EH (cell line): ENCODE results near the gene ZNF280D.

ENCODE experiments used
- DNase-seq: peaks from one replicate; pipeline ENCODE4 v3.0.0-alpha.2; 2015; ENCODE audit warnings: low read depth

ZNF280D gene

GRCh38 chr15:56631765-56632164 lies 101.5 kb downstream of the ZNF280D start:
- no peak for DNase-seq

GRCh38 chr15:56628893-56629532 lies 104.3 kb downstream of the ZNF280D start:
- DNase-seq = peak; percentile 5

GRCh38 chr15:56619887-56620286 lies 113.4 kb downstream of the ZNF280D start:
- no peak for DNase-seq

GRCh38 chr15:56617628-56618027 lies 115.7 kb downstream of the ZNF280D start:
- no peak for DNase-seq

- no peak for DNase-seq
Measured at GRCh38 chr15:56616551-56616950, 116.8 kb downstream of the ZNF280D start.

DNA sequence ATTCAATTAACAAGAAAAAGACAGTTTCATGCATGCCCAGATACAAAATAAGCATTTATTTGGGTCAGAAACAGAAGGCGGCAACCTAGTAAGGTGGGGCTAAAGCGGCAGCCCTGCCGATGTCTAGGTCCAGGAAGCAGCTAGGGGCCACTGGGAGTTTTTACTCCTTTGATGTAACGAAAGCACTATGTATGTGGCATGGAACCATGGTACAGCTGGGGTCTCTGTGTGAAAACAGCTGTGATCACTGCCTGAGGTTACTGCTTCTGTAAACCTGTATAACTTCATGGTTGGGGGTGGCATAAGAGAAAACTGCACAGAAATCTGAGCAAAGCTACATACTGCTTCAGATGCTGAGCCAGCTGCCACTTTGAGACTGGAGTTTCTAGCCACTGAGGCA lies 119.5 kb downstream of the ZNF280D start:
- DNase-seq = no peak

DNA sequence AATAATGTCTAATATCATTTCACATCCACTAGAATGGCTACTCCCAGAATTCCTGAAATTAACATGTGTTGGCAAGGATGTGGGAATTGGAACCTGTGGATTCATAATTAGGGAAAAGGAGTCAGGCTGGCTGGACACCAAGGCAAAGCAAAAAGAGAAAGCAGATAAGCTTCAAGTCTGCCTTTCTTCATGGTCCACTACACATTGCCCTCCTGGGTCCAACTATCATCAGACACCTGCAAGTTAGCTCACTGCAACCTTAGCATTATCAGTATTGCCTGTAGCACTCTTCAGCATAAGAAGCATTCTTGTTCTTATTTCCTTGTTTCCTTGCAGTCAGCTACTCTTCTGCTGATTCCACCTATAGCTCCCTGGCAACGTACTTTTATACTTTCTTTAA lies 124.3 kb downstream of the ZNF280D start:
- DNase-seq = no peak

- peak; percentile 21 for DNase-seq
Measured at GRCh38 chr15:56608140-56608778, 125.0 kb downstream of the ZNF280D start.

DNA sequence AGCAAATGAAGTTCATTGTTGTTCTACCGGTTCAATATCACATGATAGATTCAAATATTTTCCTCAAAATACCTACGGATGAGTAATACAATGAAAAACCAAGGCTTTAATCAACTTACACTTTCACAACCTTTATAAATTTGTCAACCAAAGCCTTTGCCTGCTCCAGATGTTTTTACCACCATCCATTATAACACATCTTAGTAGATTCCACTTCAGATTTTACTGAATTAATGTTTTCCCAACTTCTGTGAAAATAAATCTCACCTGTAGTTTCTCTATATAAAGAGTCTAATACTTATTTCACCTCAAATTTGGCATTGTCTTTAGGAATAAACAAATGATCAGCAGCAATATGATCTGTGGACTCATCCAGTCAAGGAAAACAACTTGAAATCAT lies 131.1 kb downstream of the ZNF280D start:
- no peak for DNase-seq

- DNase-seq = no peak
Measured at GRCh38 chr15:56600380-56600779, 132.9 kb downstream of the ZNF280D start.

DNA sequence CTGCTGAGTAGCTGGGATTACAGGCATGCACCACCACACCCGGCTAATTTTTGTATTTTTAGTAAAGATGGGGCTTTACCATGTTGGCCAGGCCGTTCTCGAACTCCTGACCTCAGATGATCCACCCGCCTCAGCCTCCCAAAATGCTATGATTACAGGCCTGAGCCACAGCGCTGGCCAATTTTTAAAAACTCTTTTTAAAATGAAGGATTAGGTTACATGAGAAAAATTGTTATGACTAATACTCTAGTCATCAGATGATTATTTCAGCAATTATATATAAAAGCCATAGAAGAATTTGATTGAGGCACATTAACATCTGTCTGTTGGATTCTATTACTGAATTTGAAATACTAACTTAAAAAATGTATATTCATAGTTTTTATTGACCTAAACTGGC lies 134.3 kb downstream of the ZNF280D start:
- peak; percentile 59 for DNase-seq

GRCh38 chr15:56587686-56588085 lies 145.6 kb downstream of the ZNF280D start:
- DNase-seq = peak; percentile 65

DNA sequence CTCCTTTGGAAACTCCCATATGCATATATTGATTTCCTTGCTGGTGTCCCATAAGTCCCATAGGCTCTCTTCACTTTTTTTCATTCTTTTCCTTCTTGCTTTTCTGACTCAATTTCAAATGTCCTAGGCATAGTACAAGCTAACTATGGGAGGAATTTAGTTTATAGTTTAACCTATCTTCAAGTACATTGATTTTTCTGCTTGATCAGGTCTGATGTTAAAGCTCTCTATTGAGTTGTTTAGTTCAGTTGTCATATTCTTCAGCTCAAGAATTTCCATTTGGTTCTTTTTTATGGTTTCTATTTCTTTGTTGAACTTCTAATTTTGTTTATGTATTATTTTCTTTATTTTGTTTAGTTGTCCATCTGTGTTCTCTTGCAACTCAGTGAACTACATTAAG lies 147.1 kb downstream of the ZNF280D start:
- DNase-seq = no peak

DNA sequence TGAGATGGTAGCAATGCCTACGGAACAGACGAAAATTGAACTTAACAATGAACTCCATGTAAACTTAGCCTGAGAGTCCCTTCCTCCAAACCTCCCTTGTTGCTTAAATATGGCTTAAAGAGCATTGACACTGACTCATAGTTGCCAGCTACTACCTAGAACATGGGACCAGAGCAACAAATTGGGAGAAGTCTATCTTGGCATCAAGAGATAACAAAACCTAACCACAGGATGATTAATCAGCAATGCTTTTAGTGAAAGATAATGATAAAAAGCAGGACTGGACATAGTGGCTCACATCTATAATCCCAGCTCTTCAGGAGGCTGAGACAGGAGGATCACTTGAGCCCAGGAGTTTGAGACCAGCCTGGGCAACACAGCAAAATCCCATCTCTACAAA lies 150.5 kb downstream of the ZNF280D start:
- DNase-seq = peak; percentile 27
